NCI-H226 (cell line): ENCODE data around the gene TEX19.

ENCODE experiments used
- DNase-seq: peaks from one replicate; pipeline ENCODE4 v3.0.0-alpha.2; 2015

The TEX19 gene

DNA sequence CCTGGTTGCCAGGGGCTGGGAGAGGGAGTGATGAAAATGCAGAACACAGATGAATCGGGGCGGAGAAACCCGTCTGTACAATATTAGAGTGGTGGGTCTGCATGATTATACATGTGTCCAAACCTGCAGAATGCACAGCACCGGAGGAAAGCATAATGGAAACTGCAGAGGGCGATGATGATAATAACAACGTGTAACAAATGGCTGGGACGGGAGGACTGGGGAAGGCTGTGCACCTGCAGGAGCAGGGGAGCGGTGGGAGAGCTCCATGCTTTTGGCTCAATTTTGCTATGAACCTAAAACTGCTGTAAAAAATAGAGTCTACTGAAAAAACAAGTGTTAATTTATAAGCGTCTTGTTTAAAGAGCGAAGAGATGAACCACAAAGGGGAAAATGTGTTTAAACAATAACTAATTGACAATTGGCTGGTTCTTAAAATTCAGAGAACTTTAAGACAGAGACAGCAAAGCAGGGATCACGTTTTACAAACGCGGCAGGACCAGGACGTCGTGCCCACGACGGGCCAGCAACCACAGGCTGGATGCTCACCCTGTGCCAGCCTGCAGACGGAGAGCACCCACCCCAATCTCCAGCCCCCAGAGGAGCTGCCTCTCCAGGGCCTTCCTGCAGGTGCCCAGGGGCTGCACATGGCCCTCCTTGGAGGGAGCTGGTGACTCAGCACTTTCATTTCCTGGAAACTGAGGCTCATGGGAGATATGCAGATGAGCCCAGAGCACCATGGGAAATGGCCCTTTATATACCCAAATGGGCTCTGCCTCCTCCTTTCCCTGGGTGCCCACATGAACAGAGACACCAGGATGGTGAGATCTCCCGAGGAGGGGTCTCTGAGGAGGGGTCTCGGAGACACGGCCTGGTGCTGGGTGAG is at the start of gene TEX19:
Gene TEX19 (plus strand): TSS at position 783 of the 886 bp plus-strand sequence. CDS start 2,904 bp downstream, outside the sequence.
- DNase-seq: no peak

- DNase-seq: no peak
These were observed 49.1 kb upstream of the TEX19 start for GRCh38 chr17:82309656-82310570.

- no peak for DNase-seq
These were observed 48.2 kb upstream of the TEX19 start for GRCh38 chr17:82310877-82311276.

DNA sequence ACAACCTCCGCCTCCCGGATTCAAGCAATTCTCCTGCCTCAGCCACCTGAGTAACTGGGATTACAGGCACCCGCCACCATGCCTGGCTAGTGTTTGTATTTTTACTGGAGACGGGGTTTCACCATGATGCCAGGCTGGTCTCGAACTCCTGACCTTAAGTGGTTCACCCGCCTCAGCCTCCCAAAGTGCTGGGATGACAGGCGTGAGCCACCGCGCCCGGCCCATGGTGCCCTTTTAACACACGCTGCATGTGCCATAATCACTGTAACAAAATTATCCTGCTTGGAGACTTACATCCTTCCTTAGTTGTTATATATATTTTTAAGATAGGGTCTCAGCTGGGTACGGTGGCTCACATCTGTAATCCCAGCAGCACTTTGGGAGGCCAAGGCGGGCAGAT is 47.1 kb upstream of the TEX19 start:
- no peak for DNase-seq

GRCh38 chr17:82313195-82314011 is 45.6 kb upstream of the TEX19 start:
- no peak for DNase-seq

DNA sequence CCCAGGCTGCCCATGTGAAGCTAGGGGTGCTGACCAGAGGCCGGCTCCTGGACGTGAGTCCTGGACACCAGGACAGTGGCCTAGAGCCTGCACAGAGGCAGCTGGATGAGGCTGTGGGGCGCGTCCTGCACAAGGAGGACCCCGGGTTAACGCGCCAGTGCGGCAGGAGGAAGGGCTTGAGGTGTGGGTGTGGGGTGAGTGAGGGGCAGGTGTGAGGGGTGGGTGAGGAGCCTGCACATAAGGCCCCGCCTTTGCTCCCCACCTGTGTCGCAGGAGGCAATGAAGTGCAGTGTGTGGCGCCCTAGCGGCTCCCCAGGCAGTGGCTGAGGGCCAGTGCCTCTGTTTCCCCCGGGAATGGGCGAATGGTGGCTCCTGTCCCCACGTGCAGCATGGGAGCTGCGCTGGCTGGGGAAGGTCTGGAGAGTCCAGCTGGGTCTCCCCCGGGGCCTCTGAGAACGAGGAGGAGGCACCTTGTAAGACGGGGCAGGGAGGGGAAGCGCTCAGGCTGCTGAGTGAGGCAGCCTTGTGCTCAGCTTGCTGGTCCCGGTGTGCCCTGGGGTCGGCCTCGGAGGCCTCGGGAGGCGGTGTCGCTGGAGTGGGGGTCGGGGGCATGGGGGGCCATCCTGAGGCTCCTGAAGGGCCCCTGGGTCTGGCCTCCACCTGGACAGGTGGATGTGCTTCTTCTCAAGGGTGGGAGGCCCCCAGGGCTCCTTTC is 44.9 kb upstream of the TEX19 start:
- no peak for DNase-seq

DNA sequence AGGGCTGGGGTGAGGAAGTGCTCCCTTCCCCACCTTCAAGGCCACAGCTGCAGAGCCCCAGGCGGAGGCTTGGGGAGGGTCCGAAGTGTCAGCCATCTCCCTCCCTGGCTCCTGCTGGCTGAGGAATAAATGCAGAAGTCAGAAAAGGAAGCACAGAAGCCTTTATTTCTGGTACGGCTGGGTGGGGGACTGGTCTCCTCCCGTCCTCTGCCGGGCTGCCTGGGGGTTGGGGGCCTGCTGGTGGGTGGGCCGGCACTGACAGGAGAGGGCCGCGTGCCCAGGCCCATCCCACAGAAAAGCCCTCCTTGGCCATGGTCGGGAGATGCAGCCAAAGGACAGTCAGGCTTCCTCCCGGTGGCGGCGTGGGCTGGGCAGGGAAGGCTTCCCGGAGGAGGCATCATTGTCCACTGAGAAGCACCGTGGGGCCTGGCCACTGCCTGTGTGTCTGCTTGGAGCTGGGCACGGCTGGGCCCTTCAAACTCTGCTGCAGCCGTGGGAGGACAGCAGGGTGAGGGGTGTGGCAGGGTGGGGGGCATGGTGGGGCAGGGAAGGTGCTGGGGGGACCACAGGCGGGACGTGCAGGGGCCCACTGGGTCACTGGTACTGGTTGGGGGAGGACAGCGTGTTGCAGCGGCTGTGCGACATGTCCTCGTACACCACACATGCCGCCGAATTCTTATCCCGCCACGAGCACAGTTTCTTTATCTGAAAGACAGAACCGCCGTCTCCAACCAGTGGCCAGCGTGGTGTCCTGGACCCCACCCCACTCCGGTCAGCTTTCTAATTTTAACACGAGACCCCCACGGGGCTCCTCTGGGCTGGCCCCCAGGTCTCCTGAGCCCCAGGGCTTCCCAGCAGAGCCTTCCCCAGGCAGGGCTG is 44.1 kb upstream of the TEX19 start:
- no peak for DNase-seq

GRCh38 chr17:82315703-82316358 is 43.2 kb upstream of the TEX19 start:
- DNase-seq: no peak

DNA sequence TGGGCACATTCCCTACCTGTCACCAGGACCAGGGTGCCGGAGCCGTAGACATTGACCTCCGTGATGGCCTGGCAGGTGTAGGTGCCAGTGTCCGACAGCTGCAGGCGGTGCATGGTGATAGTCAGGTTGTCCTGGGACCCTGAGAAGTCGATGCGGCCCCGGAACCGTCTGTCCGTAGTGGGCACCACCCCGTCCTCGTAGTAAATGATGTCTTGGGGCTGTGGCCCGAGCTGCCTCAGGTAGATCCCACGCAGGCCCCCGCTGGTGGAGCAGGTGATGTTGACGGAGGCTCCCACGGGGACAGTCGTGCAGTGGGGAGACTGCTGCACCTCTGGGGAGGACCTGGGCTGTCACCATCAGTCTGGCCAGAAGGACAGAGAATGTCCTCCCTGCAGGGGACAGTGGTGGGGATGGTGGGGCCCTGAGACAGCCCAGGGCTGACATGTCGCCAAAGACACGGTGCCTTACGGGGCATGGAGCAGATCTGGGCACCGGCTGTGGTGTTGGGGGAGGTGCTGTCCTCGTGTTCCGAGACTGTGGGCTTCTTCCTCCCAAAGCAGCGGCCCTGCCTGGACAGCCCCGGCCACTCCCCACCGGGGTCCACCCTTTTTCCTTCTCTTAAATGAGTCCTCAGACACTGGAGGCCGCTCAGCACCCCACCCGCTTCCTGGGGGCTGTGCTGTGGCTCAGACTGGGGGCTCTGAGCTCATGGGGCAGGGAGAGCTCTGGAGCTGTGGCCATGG is 42.2 kb upstream of the TEX19 start:
- DNase-seq: no peak

DNA sequence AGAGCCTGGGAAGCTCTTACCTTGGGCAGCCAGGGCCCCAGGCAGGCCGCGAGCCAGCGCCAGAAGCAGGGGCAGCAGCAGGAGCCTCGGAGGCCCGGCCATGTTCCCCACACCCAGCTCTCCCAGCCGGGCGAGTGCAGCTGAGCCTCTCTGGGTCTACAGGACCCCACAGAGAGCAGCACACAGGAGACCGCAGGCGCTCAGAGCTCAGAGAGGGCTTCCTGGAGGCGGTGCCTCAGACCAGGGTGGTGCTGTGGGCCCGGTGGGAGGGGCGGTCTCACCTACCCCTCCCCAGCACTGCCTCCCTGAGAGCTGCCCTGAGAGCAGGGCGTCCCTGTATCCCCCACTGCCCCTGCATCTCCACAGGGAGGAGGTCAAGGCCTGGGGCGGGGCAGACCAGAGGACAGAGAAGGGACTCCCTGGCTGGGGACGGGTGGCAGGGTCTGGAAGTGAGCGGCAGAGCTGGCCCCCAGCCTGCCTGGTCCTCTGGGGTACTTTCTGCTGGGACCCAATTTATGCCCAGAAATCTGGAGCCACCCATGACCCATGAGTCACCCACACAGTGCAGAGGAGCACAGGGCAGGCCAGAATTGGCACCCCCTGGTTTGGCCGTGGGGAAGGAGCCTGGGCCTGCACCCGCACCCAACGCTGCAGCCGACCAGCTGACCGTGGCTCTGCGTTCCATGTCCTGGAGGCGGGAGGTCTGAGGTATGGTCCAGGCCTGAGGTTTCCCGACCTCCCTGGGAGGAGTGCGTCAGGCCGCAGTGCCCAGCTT is 41.5 kb upstream of the TEX19 start, which contains the start of gene CD7:
Gene CD7 (minus strand): TSS at position 215 of the 775 bp plus-strand sequence. CDS start 113 bp downstream, at position 102.
- DNase-seq: no peak

DNA sequence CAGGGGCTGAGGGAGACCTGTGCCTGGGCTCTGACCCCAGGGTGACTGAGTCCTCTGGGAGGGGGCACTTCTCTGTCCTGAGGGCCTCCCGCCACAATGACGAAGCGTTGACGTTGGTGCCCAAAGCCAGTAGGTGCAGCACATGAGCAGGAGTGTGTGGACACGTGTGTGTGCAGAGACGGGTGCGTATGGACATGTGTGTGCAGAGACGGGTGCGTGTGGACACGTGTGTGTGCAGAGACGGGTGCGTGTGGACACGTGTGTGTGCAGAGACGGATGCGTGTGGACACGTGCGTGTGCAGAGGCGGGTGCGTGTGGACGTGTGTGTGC is 40.9 kb upstream of the TEX19 start:
- DNase-seq: no peak

DNA sequence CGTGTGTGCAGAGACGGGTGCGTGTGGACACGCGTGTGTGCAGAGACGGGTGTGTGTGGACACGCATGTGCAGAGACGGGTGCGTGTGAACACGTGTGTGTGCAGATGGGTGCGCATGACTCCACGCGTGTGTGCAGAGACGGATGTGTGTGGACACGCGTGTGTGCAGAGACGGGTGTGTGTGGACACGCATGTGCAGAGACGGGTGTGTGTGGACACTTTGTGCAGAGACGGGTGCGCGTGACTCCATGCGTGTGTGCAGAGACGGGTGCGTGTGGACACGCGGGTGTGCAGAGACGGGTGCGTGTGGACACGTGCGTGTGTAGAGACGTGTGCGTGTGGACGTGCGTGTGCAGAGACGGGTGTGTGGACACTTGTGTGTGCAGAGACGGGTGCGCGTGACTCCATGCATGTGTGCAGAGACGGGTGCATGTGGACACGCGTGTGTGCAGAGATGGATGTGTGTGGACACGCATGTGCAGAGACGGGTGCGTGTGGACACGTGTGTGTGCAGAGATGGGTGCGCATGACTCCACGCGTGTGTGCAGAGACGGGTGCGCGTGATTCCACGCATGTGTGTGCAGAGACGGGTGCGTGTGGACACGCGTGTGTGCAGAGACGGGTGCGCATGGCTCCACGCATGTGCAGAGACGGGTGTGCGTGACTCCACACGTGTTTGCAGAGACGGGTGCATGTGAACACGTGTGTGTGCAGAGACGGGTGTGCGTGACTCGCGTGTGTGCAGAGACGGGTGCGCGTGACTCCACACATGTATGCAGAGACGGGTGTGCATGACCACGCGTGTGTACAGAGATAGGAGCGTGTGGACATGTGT is 40.1 kb upstream of the TEX19 start:
- DNase-seq: no peak

DNA sequence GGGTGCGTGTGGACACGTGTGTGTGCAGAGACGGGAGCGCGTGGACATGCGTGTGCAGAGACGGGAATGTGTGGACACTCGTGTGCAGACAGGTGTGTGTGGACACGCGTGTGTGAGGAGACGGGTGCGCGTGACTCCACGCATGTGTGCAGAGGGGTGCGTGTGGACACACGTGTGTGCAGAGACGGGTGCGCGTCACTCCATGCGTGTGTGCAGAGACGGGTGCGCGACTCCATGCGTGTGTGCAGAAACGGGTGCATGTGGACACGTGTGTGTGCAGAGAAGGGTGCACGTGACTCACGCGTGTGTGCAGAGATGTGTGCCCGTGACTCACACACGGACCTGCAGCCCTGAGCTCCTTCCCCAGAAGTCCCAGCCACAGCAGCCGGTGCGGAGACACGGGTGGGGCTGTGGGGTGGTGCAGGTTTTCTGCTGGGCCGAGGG is 39.4 kb upstream of the TEX19 start:
- DNase-seq: no peak

DNA sequence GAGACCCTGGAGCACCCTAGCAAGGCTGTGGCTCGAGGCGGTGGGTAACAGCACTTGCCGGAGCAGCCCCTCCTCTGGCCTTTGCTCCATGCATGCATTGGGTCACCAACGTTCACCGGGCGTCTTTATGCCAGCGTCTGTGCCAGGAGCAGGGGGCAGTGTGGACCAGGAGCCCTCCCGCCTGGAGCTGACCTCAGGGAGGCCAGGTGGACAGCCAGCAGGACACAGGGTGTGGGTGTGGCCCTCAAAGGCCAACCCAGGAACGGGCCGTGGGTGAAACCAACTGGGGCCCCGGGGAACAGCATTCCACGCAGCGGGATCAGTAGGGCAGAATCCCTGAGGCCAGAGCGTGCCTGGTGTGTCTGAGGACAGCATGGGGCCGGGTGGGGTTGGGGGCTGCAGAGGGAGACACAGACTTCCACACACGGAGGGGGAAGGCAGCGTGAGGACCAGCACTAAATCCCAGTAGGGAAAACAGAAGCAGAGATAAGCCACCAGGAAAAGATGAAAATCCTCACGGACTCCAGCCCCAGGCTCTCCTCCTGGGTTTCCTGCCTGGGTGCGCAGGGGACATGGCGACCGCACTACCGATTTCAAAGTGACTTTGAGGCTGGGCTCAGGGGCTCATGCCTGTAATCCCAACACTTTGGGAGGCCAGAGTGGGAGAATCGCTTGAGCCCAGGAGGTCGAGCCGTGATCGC is 38.8 kb upstream of the TEX19 start:
- DNase-seq: no peak

- DNase-seq: no peak
These were observed 37.8 kb upstream of the TEX19 start for GRCh38 chr17:82320956-82321927.

GRCh38 chr17:82321947-82322466 is 37.0 kb upstream of the TEX19 start:
- no peak for DNase-seq
